Measurements from ENCODE around the gene EIF4B. TPM values are rescaled to one million over a fixed set of nuclear protein-coding genes. Genes with fewer than 3 reads are reported as not detected.

EIF4B gene
- total and polyA plus RNA-seq, 9 of the 15 experiments (the other 6 are each of a cell fraction or from before 2014, with no cell fraction given), result 138 to 669 (median 552) TPM

DNA sequence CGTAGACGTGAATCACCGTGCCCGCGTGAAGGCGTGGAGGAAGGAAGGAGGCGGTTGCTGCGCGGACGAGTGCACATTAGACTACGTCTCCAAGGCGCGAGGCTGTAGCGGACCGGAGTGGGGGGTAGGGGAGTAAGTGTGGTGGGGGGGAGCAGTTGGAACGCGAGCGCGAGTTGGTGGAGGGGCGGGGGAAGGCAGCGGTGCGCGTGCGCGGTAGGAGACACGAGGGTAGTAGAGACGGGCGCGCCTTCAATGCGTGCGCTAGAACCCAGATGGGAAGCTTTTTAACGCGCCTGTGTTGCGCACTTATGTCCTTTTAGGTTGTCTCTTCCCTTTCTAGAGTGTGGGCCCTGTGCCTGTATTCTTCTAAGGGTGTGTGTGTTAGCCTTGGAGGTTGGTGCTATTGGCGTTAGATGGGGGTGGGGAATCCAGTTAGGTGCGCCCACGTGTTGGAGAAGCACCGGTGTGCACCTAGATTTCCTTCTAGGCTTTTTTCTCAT is 604 bp downstream of the EIF4B start (continued):
- TF ChIP-seq, protein P1, sequence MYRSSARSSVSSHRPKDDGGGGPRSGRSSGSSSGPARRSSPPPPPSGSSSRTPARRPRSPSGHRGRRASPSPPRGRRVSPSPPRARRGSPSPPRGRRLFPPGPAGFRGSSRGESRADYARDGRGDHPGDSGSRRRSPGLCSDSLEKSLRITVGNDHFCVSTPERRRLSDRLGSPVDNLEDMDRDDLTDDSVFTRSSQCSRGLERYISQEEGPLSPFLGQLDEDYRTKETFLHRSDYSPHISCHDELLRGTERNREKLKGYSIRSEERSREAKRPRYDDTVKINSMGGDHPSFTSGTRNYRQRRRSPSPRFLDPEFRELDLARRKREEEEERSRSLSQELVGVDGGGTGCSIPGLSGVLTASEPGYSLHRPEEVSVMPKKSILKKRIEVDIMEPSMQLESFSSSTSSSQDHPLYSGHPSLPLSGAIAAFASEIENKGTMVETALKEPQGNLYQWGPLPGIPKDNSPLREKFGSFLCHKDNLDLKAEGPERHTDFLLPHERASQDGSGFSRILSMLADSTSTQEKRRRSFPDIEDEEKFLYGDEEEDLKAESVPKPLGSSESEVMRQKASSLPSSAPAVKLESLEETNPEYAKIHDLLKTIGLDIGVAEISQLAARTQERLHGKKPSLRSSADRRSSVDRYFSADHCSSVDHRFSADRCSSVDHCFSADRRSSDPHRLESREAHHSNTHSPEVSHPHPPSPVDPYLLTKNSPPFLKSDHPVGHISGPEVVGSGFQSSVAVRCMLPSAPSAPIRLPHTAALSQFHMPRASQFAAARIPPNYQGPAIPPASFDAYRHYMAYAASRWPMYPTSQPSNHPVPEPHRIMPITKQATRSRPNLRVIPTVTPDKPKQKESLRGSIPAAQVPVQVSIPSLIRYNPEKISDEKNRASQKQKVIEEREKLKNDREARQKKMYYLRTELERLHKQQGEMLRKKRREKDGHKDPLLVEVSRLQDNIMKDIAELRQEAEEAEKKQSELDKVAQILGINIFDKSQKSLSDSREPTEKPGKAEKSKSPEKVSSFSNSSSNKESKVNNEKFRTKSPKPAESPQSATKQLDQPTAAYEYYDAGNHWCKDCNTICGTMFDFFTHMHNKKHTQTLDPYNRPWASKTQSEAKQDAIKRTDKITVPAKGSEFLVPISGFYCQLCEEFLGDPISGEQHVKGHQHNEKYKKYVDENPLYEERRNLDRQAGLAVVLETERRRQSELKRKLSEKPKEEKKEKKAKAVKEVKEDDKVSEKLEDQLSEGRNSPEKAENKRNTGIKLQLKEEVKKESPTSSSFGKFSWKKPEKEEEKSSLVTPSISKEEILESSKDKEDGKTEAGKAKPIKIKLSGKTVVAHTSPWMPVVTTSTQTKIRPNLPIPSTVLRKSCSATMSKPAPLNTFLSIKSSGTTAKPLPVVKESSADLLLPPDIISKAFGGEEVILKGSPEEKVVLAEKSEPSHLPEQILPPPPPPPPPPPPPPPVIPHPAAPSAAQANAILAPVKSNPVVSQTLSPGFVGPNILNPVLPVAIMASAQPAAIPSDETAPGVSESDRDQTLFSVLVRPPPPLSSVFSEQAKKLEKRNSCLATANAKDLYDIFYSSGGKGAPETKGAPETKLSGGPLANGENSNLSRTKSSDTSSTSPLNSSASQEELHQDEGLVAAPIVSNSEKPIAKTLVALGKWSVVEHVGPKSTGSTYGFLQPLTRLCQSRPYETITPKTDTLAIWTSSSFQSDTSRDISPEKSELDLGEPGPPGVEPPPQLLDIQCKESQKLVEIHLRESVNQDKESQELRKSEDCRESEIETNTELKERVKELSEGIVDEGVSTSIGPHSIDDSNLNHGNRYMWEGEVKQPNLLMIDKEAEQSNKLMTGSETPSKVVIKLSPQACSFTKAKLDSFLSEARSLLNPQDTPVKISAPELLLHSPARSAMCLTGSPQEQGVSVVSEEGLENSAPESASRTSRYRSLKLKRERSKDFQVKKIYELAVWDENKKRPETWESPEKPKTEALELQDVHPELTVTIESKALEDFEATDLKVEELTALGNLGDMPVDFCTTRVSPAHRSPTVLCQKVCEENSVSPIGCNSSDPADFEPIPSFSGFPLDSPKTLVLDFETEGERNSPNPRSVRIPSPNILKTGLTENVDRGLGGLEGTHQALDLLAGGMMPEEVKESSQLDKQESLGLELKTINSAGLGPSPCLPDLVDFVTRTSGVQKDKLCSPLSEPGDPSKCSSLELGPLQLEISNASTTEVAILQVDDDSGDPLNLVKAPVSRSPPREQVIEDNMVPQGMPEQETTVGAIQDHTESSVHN (IDR thresholded peaks at IDR 0.05; ENCODE audit: borderline replicate concordance in 1 of 2, low read depth in 1 of 2), result no peak
- TF ChIP-seq ZNF124 (CRISPR knock-in tag; IDR thresholded peaks at IDR 0.05), result no peak
- peak; percentile 30; the same call in 1 of the 2 replicates for TF ChIP-seq POLR2AphosphoS2 (IDR thresholded peaks at IDR 0.05; ENCODE audit: low read length)
- TF ChIP-seq, protein P2, sequence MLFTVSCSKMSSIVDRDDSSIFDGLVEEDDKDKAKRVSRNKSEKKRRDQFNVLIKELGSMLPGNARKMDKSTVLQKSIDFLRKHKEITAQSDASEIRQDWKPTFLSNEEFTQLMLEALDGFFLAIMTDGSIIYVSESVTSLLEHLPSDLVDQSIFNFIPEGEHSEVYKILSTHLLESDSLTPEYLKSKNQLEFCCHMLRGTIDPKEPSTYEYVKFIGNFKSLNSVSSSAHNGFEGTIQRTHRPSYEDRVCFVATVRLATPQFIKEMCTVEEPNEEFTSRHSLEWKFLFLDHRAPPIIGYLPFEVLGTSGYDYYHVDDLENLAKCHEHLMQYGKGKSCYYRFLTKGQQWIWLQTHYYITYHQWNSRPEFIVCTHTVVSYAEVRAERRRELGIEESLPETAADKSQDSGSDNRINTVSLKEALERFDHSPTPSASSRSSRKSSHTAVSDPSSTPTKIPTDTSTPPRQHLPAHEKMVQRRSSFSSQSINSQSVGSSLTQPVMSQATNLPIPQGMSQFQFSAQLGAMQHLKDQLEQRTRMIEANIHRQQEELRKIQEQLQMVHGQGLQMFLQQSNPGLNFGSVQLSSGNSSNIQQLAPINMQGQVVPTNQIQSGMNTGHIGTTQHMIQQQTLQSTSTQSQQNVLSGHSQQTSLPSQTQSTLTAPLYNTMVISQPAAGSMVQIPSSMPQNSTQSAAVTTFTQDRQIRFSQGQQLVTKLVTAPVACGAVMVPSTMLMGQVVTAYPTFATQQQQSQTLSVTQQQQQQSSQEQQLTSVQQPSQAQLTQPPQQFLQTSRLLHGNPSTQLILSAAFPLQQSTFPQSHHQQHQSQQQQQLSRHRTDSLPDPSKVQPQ (CRISPR knock-in tag; IDR thresholded peaks at IDR 0.05; ENCODE audit: borderline replicate concordance), result no peak
- no peak for TF ChIP-seq TFAM (CRISPR knock-in tag; conservative IDR thresholded peaks at IDR 0.05)
- TF ChIP-seq, protein P3, sequence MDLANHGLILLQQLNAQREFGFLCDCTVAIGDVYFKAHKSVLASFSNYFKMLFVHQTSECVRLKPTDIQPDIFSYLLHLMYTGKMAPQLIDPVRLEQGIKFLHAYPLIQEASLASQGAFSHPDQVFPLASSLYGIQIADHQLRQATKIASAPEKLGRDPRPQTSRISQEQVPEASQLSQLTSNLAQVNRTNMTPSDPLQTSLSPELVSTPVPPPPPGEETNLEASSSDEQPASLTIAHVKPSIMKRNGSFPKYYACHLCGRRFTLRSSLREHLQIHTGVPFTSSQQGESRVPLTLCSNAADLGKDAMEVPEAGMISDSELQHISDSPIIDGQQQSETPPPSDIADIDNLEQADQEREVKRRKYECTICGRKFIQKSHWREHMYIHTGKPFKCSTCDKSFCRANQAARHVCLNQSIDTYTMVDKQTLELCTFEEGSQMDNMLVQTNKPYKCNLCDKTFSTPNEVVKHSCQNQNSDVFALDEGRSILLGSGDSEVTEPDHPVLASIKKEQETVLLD (IDR thresholded peaks at IDR 0.05), result peak; percentile 90
- TF ChIP-seq, protein P4, sequence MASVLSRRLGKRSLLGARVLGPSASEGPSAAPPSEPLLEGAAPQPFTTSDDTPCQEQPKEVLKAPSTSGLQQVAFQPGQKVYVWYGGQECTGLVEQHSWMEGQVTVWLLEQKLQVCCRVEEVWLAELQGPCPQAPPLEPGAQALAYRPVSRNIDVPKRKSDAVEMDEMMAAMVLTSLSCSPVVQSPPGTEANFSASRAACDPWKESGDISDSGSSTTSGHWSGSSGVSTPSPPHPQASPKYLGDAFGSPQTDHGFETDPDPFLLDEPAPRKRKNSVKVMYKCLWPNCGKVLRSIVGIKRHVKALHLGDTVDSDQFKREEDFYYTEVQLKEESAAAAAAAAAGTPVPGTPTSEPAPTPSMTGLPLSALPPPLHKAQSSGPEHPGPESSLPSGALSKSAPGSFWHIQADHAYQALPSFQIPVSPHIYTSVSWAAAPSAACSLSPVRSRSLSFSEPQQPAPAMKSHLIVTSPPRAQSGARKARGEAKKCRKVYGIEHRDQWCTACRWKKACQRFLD (CRISPR knock-in tag; IDR thresholded peaks at IDR 0.05), result no peak; the same call in 1 of the 2 replicates
- peak; percentile 51; the same call in 1 of the 2 replicates for TF ChIP-seq FOXP1 (CRISPR knock-in tag; IDR thresholded peaks at IDR 0.05)
- no peak for TF ChIP-seq ZNF766 (CRISPR knock-in tag; conservative IDR thresholded peaks at IDR 0.05)
- TF ChIP-seq, protein P5, sequence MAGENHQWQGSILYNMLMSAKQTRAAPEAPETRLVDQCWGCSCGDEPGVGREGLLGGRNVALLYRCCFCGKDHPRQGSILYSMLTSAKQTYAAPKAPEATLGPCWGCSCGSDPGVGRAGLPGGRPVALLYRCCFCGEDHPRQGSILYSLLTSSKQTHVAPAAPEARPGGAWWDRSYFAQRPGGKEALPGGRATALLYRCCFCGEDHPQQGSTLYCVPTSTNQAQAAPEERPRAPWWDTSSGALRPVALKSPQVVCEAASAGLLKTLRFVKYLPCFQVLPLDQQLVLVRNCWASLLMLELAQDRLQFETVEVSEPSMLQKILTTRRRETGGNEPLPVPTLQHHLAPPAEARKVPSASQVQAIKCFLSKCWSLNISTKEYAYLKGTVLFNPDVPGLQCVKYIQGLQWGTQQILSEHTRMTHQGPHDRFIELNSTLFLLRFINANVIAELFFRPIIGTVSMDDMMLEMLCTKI (IDR thresholded peaks at IDR 0.05; ENCODE audit: partially characterized antibody), result no peak
- peak; percentile 7 for TF ChIP-seq PCBP1 (IDR thresholded peaks at IDR 0.05; ENCODE audit: low read depth, low read length, poor library complexity, severe bottlenecking)
- no peak for TF ChIP-seq ZNF583 (CRISPR knock-in tag; IDR thresholded peaks at IDR 0.05)
